Fibroblast of lung (primary cell): ENCODE results near the gene JAZF1. TPM values are rescaled to one million over a fixed set of nuclear protein-coding genes. Genes with fewer than 3 reads are reported as not detected.
A peak's percentile ranks its signal among the peaks of the same experiment; 100 is the strongest.

ENCODE experiments used
- DNase-seq, 2 donors: peaks; one replicate each; pipeline versions ENCODE4 v3.0.0 to v3.0.0-alpha.2; 2010; ENCODE audit warnings: low read depth in 2 of 2
- H2AFZ ChIP-seq: 2 replicates; pipeline ENCODE4 v1.5.1; 2012; ENCODE audit warnings: low read length, control low read depth, inconsistent platforms
- H3K27ac ChIP-seq: 2 replicates; pipeline ENCODE4 v1.5.1; 2011; ENCODE audit warnings: low read length, control low read depth; ENCODE audit not compliant: insufficient read depth
- H3K27me3 ChIP-seq: 2 replicates; pipeline ENCODE4 v1.5.1; 2011; ENCODE audit warnings: mild to moderate bottlenecking, low read length; ENCODE audit not compliant: control insufficient read depth, insufficient read depth
- H3K36me3 ChIP-seq: 2 replicates; pipeline ENCODE4 v1.5.1; 2011; ENCODE audit warnings: low read length; ENCODE audit not compliant: control insufficient read depth, insufficient read depth
- H3K4me1 ChIP-seq: 2 replicates; pipeline ENCODE4 v1.5.1; 2011; ENCODE audit warnings: low read length; ENCODE audit not compliant: control insufficient read depth, insufficient read depth; ENCODE audit errors: extremely low read depth
- H3K4me2 ChIP-seq: 2 replicates; pipeline ENCODE4 v1.5.1; 2011; ENCODE audit warnings: low read length, control low read depth; ENCODE audit not compliant: insufficient read depth; ENCODE audit errors: extremely low read depth
- H3K4me3 ChIP-seq, 4 experiments: fragments of 200-600 bp in 1 of 4; sonication (generic) in 1 of 4; replicated peaks in 1 of 4; 2 replicates each; pipeline ENCODE4 v1.5.1; 2011 to 2016; ENCODE audit warnings: low read length in 4 of 4, low read depth in 3 of 4, mild to moderate bottlenecking in 3 of 4, control low read depth in 2 of 4, inconsistent platforms in 1 of 4, mixed read lengths in 1 of 4; ENCODE audit not compliant: insufficient read depth in 1 of 4; ENCODE audit errors: control extremely low read depth in 1 of 4
- H3K79me2 ChIP-seq: 2 replicates; pipeline ENCODE4 v1.5.1; 2012; ENCODE audit warnings: mild to moderate bottlenecking, low read length, inconsistent platforms; ENCODE audit not compliant: control insufficient read depth, insufficient read depth
- H3K9ac ChIP-seq: 2 replicates; pipeline ENCODE4 v1.5.1; 2011; ENCODE audit warnings: mild to moderate bottlenecking, low read length, control low read depth; ENCODE audit not compliant: insufficient read depth
- H3K9me3 ChIP-seq: 2 replicates; pipeline ENCODE4 v1.5.1; 2012; ENCODE audit warnings: low read depth, low read length; ENCODE audit not compliant: control insufficient read depth, insufficient read depth
- H4K20me1 ChIP-seq: 2 replicates; pipeline ENCODE4 v1.5.1; 2011; ENCODE audit warnings: low read length; ENCODE audit not compliant: control insufficient read depth, insufficient read depth; ENCODE audit errors: extremely low read depth
- EZH2 ChIP-seq: IDR thresholded peaks from 2 replicates; pipeline ENCODE4 v1.5.1; 2012; ENCODE audit warnings: low read length, control low read depth, mild to moderate bottlenecking; ENCODE audit errors: missing control alignments
- polyA plus RNA-seq, 2 donors: library from polyadenylated mRNA; depleted of rRNA in 1 of 2; stranded (reverse) in 1 of 2; unstranded in 1 of 2; fragments of >200 nt; gene quantifications; 2 replicates each; pipeline ENCODE4 v1.2.1, GENCODE V29; 2011 to 2012; ENCODE audit warnings: missing spikeins in 1 of 2
- total RNA-seq: library from RNA; depleted of rRNA; stranded (reverse); fragments of >200 nt; gene quantifications from 2 replicates; pipeline ENCODE4 v1.2.1, GENCODE V29; 2014
- TF ChIP-seq, protein P1 (sequence below), 2 donors: IDR thresholded peaks in 1 of 2; conservative IDR thresholded peaks in 1 of 2; 1 replicate in 1 of 2; 2 replicates in 1 of 2; pipeline ENCODE4 v1.5.1; 2011 to 2012; ENCODE audit warnings: low read length in 2 of 2, control low read depth in 1 of 2, inconsistent platforms in 1 of 2, low read depth in 1 of 2, mild to moderate bottlenecking in 1 of 2

The JAZF1 gene
- total and polyA plus RNA-seq, 2 donors (not counting 1 experiment from before 2014, with no cell fraction given) = 9.1 to 9.3 TPM

DNA sequence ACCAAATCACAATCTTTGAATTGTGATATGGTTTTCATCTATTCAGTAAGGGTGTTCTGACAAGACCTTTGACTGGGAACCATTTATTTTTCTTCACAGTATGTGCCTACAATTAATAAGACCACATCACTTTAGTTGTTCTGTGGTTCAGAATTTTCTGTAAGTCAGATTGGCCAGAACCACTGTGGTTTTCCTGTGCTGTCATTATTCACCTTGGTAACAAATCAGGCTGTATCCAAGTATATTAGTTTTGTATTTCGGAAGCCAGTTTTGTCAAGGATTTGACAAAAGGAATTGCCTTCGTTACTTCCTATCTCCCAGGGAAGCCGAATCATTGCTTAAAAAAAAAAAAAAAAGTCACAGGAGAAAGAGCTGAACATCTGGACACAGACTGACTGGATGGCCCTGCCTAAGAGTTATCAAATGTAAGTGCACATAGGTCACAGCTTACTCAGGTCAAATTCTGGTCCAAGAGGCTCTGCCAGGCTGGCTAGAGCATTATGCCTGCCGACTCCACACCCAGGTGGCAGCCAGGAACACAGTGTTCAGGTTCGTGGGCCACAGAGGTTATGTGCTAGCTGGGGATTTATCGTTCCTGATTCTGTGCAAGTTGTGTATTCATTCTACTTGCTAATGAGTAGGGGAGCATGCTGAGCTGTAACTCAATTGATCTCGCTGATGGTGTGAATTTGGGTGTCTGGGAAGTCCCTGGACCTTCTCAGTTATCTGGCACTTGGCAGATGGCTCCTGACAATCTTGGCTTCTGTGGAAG lies 175.3 kb downstream of the JAZF1 start:
- peak in 1 of 2 donors; percentile 61 for DNase-seq
- TF ChIP-seq, protein P1, sequence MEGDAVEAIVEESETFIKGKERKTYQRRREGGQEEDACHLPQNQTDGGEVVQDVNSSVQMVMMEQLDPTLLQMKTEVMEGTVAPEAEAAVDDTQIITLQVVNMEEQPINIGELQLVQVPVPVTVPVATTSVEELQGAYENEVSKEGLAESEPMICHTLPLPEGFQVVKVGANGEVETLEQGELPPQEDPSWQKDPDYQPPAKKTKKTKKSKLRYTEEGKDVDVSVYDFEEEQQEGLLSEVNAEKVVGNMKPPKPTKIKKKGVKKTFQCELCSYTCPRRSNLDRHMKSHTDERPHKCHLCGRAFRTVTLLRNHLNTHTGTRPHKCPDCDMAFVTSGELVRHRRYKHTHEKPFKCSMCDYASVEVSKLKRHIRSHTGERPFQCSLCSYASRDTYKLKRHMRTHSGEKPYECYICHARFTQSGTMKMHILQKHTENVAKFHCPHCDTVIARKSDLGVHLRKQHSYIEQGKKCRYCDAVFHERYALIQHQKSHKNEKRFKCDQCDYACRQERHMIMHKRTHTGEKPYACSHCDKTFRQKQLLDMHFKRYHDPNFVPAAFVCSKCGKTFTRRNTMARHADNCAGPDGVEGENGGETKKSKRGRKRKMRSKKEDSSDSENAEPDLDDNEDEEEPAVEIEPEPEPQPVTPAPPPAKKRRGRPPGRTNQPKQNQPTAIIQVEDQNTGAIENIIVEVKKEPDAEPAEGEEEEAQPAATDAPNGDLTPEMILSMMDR (conservative IDR thresholded peaks at IDR 0.05 in 1 of 2, IDR thresholded peaks at IDR 0.05 in 1 of 2; ENCODE audit: low read depth in 1 of 2, low read length in 2 of 2) = no peak
- no peak for TF ChIP-seq EZH2
- H3K4me2 ChIP-seq = no peak overlapping the region

GRCh38 chr7:28003408-28003807 lies 177.2 kb downstream of the JAZF1 start:
- Histone ChIP-seq H3K4me3 (no peak overlapping the region), H3K27me3 (no peaks in the 10 kb centered on the region)
- TF ChIP-seq EZH2 = no peak

More for the DNA sequence above, 175.3 kb downstream of the JAZF1 start:
- H2AFZ ChIP-seq = no peak overlapping the region
- no peak overlapping the region for H3K4me3 ChIP-seq
- no peaks in the 10 kb centered on the region for H3K36me3 ChIP-seq
- no peaks in the 10 kb centered on the region for H3K4me1 ChIP-seq
- no peak overlapping the region for H3K9ac ChIP-seq
- H3K9me3 ChIP-seq = no peaks in the 10 kb centered on the region
- H3K27ac ChIP-seq = no peak overlapping the region
- no peaks in the 10 kb centered on the region for H3K27me3 ChIP-seq
- H3K79me2 ChIP-seq = no peaks in the 10 kb centered on the region
- H4K20me1 ChIP-seq = no peaks in the 10 kb centered on the region

GRCh38 chr7:28002638-28003037 lies 178.0 kb downstream of the JAZF1 start:
- TF ChIP-seq, protein P1 (conservative IDR thresholded peaks at IDR 0.05 in 1 of 2, IDR thresholded peaks at IDR 0.05 in 1 of 2; ENCODE audit: low read depth in 1 of 2, low read length in 2 of 2) = no peak
- no peak for TF ChIP-seq EZH2

More at GRCh38 chr7:28003408-28003807, 177.2 kb downstream of the JAZF1 start:
- no peak overlapping the region for H2AFZ ChIP-seq
- no peaks in the 10 kb centered on the region for H3K4me1 ChIP-seq
- H4K20me1 ChIP-seq = no peaks in the 10 kb centered on the region
- H3K79me2 ChIP-seq = no peaks in the 10 kb centered on the region
- H3K9me3 ChIP-seq = no peaks in the 10 kb centered on the region
- H3K27ac ChIP-seq = no peak overlapping the region
- no peaks in the 10 kb centered on the region for H3K36me3 ChIP-seq
- no peak overlapping the region for H3K9ac ChIP-seq
- DNase-seq = no peak
- no peak overlapping the region for H3K4me2 ChIP-seq

More at GRCh38 chr7:28002638-28003037, 178.0 kb downstream of the JAZF1 start:
- no peak overlapping the region for H3K4me3 ChIP-seq
- no peak overlapping the region for H3K4me2 ChIP-seq
- H3K27me3 ChIP-seq = no peaks in the 10 kb centered on the region
- H3K9ac ChIP-seq = no peak overlapping the region
- no peaks in the 10 kb centered on the region for H3K79me2 ChIP-seq
- peak in 1 of 2 donors; percentile 23 for DNase-seq
- no peaks in the 10 kb centered on the region for H4K20me1 ChIP-seq
- H3K27ac ChIP-seq = no peak overlapping the region
- H3K36me3 ChIP-seq = no peaks in the 10 kb centered on the region
- H3K4me1 ChIP-seq = no peaks in the 10 kb centered on the region
- H3K9me3 ChIP-seq = no peaks in the 10 kb centered on the region
- H2AFZ ChIP-seq = no peak overlapping the region
